HL-60 (cell line): ENCODE results near the gene SCG5.

Source experiments
- DNase-seq, 2 experiments: peaks; one replicate each; pipeline ENCODE4 v3.0.0-alpha.2; 2010 to 2020; ENCODE audit warnings: low read depth in 1 of 2, low spot score in 1 of 2
- H3K27ac ChIP-seq: fragments of 250-450 bp; sonication (Bioruptor Pico); replicated peaks from 2 replicates; pipeline ENCODE4 v1.5.1; 2020; ENCODE audit warnings: mild to moderate bottlenecking, moderate library complexity
- H3K27me3 ChIP-seq: fragments of 250-450 bp; sonication (Bioruptor Pico); 2 replicates; pipeline ENCODE4 v1.5.1; 2021; ENCODE audit warnings: mild to moderate bottlenecking, moderate library complexity; ENCODE audit not compliant: insufficient read depth, poor library complexity, severe bottlenecking
- H3K4me3 ChIP-seq: replicated peaks from 2 replicates; pipeline ENCODE4 v1.5.1; 2011; ENCODE audit warnings: mild to moderate bottlenecking, control low read depth, low read length; ENCODE audit not compliant: insufficient read depth
- GABPA ChIP-seq: IDR thresholded peaks from 2 replicates; pipeline ENCODE4 v1.6.1; 2012; ENCODE audit warnings: low read depth
- POLR2AphosphoS5 ChIP-seq: IDR thresholded peaks from 2 replicates; pipeline ENCODE4 v1.6.1; 2012; ENCODE audit warnings: low read depth
- SPI1 ChIP-seq: IDR thresholded peaks from 2 replicates; pipeline ENCODE4 v1.6.1; 2012; ENCODE audit warnings: low read depth, mild to moderate bottlenecking, borderline replicate concordance
- TF ChIP-seq, protein P1 (sequence below): IDR thresholded peaks from 2 replicates; pipeline ENCODE4 v1.6.1; 2012; ENCODE audit warnings: low read depth; ENCODE audit not compliant: insufficient replicate concordance
- TF ChIP-seq, protein P2 (sequence below): IDR thresholded peaks from one replicate; pipeline ENCODE4 v1.5.1; 2011; ENCODE audit warnings: low read length, control low read depth, inconsistent platforms; ENCODE audit not compliant: insufficient read depth

Gene SCG5

DNA sequence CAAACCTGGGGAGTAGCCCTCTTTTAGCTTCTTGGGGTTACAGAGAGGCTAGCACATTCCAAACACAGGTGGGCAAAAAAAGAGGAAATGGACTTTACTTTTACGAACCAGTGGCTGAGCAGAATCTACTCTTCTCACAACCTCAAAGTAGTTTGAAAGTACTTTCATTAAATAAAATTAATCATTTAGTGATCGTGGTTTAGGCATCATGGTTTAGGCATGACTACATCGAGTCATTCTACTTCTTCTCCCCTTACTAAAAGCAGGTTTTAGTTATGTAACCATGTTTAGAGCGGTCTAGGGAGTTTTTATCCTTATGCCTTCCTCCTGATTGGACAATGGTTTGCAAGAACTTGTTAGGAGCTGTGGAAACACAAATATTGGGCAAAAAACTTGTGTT, 73.8 kb downstream of the SCG5 start:
- DNase-seq = no peak
- TF ChIP-seq, protein P1, sequence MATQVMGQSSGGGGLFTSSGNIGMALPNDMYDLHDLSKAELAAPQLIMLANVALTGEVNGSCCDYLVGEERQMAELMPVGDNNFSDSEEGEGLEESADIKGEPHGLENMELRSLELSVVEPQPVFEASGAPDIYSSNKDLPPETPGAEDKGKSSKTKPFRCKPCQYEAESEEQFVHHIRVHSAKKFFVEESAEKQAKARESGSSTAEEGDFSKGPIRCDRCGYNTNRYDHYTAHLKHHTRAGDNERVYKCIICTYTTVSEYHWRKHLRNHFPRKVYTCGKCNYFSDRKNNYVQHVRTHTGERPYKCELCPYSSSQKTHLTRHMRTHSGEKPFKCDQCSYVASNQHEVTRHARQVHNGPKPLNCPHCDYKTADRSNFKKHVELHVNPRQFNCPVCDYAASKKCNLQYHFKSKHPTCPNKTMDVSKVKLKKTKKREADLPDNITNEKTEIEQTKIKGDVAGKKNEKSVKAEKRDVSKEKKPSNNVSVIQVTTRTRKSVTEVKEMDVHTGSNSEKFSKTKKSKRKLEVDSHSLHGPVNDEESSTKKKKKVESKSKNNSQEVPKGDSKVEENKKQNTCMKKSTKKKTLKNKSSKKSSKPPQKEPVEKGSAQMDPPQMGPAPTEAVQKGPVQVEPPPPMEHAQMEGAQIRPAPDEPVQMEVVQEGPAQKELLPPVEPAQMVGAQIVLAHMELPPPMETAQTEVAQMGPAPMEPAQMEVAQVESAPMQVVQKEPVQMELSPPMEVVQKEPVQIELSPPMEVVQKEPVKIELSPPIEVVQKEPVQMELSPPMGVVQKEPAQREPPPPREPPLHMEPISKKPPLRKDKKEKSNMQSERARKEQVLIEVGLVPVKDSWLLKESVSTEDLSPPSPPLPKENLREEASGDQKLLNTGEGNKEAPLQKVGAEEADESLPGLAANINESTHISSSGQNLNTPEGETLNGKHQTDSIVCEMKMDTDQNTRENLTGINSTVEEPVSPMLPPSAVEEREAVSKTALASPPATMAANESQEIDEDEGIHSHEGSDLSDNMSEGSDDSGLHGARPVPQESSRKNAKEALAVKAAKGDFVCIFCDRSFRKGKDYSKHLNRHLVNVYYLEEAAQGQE = no peak
- TF ChIP-seq SPI1 = no peak
- no peak for TF ChIP-seq GABPA
- TF ChIP-seq, protein P2, sequence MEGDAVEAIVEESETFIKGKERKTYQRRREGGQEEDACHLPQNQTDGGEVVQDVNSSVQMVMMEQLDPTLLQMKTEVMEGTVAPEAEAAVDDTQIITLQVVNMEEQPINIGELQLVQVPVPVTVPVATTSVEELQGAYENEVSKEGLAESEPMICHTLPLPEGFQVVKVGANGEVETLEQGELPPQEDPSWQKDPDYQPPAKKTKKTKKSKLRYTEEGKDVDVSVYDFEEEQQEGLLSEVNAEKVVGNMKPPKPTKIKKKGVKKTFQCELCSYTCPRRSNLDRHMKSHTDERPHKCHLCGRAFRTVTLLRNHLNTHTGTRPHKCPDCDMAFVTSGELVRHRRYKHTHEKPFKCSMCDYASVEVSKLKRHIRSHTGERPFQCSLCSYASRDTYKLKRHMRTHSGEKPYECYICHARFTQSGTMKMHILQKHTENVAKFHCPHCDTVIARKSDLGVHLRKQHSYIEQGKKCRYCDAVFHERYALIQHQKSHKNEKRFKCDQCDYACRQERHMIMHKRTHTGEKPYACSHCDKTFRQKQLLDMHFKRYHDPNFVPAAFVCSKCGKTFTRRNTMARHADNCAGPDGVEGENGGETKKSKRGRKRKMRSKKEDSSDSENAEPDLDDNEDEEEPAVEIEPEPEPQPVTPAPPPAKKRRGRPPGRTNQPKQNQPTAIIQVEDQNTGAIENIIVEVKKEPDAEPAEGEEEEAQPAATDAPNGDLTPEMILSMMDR = no peak
- no peak for TF ChIP-seq POLR2AphosphoS5
- Histone ChIP-seq H3K27me3 (peaks cover 54% of the 10 kb centered on the region), H3K4me3 (no peak overlapping the region), H3K27ac (no peak overlapping the region)

DNA sequence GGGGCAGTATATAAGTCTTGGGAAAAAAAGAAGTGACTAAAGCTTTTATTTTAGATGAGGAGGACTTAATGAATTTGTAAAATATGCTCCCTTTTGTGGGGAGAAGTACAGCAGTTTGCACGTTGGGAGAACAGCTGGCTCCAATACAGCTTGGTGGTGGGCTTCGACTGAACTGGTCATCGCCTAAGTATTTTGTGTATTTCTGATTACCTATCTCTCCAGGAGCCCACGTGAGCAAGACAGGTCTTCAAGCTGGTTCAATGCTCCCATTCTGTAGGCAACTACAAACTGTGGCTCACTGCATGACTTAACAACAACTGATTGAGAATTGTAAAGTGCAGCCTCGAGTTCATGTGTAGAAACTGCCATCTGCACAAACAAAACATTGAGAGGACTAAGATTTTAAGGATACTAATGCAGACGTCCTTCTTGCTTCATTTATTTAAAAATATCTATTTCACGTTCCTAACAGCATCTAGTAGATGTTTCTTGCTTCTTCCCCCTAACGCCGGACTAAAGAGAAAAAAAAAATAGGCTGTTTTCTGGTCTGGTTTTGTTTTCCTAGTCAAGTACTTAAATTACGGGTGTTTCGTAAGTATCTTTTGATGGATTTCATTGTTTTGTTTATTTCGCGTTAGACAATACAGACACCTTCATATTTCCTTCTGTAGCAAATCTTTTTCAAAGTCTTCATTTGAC, 74.9 kb downstream of the SCG5 start:
- TF ChIP-seq, protein P2 = no peak
- TF ChIP-seq, protein P1 = no peak
- TF ChIP-seq POLR2AphosphoS5 (no peak), SPI1 (no peak), GABPA (no peak)
- Histone ChIP-seq H3K27me3 (peaks cover 54% of the 10 kb centered on the region), H3K27ac (no peak overlapping the region), H3K4me3 (no peak overlapping the region)
- DNase-seq = no peak

DNA sequence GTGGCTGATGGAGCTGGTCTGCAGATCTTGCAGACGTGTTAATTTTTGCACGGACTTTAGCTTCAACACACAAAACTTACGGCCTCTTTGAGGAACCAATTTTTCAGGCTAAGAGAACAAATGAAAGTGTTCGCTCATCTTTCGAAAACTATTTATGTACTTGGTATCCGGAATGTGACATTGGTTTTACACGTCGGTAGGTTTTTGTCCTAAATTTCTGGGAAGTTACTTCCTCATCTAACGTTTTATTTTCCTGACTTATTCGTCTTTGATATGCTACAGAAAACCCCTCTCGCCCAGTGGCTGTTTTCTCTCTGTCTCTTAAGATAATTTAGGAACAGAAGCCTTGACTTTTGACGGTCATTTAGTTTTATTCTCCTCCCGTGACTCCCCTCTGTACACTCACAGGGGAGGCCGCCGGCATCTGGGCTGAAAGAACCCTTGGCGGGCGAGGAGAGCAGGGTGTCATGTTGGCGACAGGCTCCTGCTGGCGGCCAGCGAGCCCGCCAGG, 75.5 kb downstream of the SCG5 start:
- no peak for DNase-seq
- Histone ChIP-seq H3K27ac (no peak overlapping the region), H3K27me3 (peaks cover 54% of the 10 kb centered on the region), H3K4me3 (no peak overlapping the region)
- no peak for TF ChIP-seq POLR2AphosphoS5
- TF ChIP-seq, protein P2 = no peak
- no peak for TF ChIP-seq GABPA
- TF ChIP-seq SPI1 = no peak
- TF ChIP-seq, protein P1 = no peak
